GM21360 (cell line): ENCODE data around the gene AVPR2.
A peak's percentile ranks its signal among the peaks of the same experiment; 100 is the strongest.

Experiments used
- ATAC-seq: cut with Tn5 transposase; IDR thresholded peaks from one replicate; pipeline ENCODE4 v1.9.1; 2021; ENCODE audit warnings: mild to moderate bottlenecking, moderate library complexity; ENCODE audit not compliant: unreplicated experiment

AVPR2 gene

GRCh38 chrX:153884590-153884989 is 19.9 kb upstream of the AVPR2 start:
- no peak for ATAC-seq

GRCh38 chrX:153885208-153885787 is 19.2 kb upstream of the AVPR2 start:
- ATAC-seq = no peak

GRCh38 chrX:153885968-153886903 is 18.2 kb upstream of the AVPR2 start, which contains the start of gene L1CAM:
L1CAM (minus strand) TSS chrX:153886173; CDS start chrX:153875836, 10,337 bp downstream.
- no peak for ATAC-seq

GRCh38 chrX:153886915-153887314 is 17.6 kb upstream of the AVPR2 start:
- ATAC-seq = no peak

- no peak for ATAC-seq
Measured at GRCh38 chrX:153887385-153887784, 17.1 kb upstream of the AVPR2 start.

- ATAC-seq = no peak
Measured at GRCh38 chrX:153888344-153888743, 16.1 kb upstream of the AVPR2 start.

GRCh38 chrX:153889123-153889522 is 15.3 kb upstream of the AVPR2 start:
- no peak for ATAC-seq

- ATAC-seq = no peak
Measured at GRCh38 chrX:153897899-153898298, 6.6 kb upstream of the AVPR2 start.

GRCh38 chrX:153900831-153901752 is 3.4 kb upstream of the AVPR2 start:
- ATAC-seq = peak; percentile 73

- ATAC-seq = no peak
Measured at GRCh38 chrX:153901753-153902140, 2.7 kb upstream of the AVPR2 start.

GRCh38 chrX:153902385-153902784 is 2.1 kb upstream of the AVPR2 start:
- no peak for ATAC-seq

- no peak for ATAC-seq
Measured at GRCh38 chrX:153903238-153903980, 1.1 kb upstream of the AVPR2 start.

GRCh38 chrX:153905481-153906095 is 1.1 kb downstream of the AVPR2 start:
- ATAC-seq = no peak

GRCh38 chrX:153906126-153906917 is 1.8 kb downstream of the AVPR2 start:
- no peak for ATAC-seq

GRCh38 chrX:153907456-153907855 is 3.0 kb downstream of the AVPR2 start:
- no peak for ATAC-seq

- no peak for ATAC-seq
Measured at GRCh38 chrX:153908219-153908860, 3.9 kb downstream of the AVPR2 start.

GRCh38 chrX:153909024-153909979 is 4.8 kb downstream of the AVPR2 start:
- ATAC-seq = no peak

GRCh38 chrX:153909980-153910360 is 5.5 kb downstream of the AVPR2 start:
- ATAC-seq = no peak
